ENCODE data around the gene MATN1. TPM values are rescaled to one million over a fixed set of nuclear protein-coding genes. Genes with fewer than 3 reads are reported as not detected.

Gene MATN1
- total RNA-seq, 1 experiment from 2014 or later, result 0.24 TPM

DNA sequence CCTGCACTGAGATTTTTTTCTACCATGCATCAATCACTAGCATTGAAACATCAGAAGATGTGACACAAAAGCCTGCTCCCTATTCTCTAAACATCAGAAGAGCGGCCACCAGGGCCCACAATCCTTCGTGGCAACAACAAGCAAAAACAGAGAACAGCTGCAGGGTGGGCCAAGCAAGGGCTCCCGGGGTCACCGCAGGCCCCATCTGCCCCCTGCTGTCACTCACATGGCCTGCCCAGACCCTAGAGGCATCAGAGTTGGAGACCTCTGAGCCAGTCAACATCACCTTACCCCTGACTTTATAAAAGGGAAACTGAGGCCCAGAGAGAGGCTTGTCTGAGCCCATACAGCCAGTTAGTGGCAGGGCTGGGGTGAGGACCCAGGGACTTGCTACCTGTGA lies 32.4 kb upstream of the MATN1 start (continued):
- TF ChIP-seq, protein P1, sequence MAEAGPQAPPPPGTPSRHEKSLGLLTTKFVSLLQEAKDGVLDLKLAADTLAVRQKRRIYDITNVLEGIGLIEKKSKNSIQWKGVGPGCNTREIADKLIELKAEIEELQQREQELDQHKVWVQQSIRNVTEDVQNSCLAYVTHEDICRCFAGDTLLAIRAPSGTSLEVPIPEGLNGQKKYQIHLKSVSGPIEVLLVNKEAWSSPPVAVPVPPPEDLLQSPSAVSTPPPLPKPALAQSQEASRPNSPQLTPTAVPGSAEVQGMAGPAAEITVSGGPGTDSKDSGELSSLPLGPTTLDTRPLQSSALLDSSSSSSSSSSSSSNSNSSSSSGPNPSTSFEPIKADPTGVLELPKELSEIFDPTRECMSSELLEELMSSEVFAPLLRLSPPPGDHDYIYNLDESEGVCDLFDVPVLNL (CRISPR knock-in tag; IDR thresholded peaks at IDR 0.05; ENCODE audit: borderline replicate concordance, low read depth), result no peak

DNA sequence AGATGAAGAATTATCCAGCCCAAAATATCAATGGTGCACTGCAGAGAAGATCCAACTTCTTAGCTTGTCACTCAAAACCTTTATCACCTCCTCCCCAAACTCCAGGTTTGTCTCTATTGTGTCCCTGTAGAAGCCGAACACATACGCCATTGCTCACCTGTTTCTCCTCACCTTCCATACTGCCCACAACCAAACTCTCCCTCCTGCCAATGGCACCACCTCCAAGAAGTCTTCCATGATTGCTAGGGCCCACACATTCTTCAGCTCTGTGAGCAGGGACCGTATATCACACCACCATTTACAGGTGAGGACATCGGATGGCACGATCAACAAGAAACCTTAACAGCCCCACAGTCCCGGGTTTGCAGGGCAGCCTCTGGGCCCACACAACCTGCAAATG lies 31.9 kb upstream of the MATN1 start:
- Mint-ChIP-seq H3K27ac (no peak overlapping the region), H3K27me3 (ENCODE audit: low read depth) (no peaks in the 10 kb centered on the region), H3K4me3 (no peak overlapping the region), H3K4me1 (peaks cover 21% of the 10 kb centered on the region), H3K36me3 (no peaks in the 10 kb centered on the region), H3K9me3 (0 out of 2 replicates have a peak, but pooled peaks cover 4% of the 10 kb centered on the region)
- ChIA-PET POLR2A (no interaction called here), CTCF (interaction anchor here (0.8 to 1.3 kb wide), 2 partner anchors 25 to 47 kb away, joined by 3 to 4 read pairs; no protein-coding TSS in a partner anchor)
- ATAC-seq, result no peak
- DNase-seq (ENCODE audit: low spot score), result no peak
- no peak for TF ChIP-seq ZNF423 (CRISPR knock-in tag; IDR thresholded peaks at IDR 0.05)
- no peak for TF ChIP-seq MYBL2 (CRISPR knock-in tag; IDR thresholded peaks at IDR 0.05)
- TF ChIP-seq, protein P2, sequence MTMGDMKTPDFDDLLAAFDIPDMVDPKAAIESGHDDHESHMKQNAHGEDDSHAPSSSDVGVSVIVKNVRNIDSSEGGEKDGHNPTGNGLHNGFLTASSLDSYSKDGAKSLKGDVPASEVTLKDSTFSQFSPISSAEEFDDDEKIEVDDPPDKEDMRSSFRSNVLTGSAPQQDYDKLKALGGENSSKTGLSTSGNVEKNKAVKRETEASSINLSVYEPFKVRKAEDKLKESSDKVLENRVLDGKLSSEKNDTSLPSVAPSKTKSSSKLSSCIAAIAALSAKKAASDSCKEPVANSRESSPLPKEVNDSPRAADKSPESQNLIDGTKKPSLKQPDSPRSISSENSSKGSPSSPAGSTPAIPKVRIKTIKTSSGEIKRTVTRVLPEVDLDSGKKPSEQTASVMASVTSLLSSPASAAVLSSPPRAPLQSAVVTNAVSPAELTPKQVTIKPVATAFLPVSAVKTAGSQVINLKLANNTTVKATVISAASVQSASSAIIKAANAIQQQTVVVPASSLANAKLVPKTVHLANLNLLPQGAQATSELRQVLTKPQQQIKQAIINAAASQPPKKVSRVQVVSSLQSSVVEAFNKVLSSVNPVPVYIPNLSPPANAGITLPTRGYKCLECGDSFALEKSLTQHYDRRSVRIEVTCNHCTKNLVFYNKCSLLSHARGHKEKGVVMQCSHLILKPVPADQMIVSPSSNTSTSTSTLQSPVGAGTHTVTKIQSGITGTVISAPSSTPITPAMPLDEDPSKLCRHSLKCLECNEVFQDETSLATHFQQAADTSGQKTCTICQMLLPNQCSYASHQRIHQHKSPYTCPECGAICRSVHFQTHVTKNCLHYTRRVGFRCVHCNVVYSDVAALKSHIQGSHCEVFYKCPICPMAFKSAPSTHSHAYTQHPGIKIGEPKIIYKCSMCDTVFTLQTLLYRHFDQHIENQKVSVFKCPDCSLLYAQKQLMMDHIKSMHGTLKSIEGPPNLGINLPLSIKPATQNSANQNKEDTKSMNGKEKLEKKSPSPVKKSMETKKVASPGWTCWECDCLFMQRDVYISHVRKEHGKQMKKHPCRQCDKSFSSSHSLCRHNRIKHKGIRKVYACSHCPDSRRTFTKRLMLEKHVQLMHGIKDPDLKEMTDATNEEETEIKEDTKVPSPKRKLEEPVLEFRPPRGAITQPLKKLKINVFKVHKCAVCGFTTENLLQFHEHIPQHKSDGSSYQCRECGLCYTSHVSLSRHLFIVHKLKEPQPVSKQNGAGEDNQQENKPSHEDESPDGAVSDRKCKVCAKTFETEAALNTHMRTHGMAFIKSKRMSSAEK (CRISPR knock-in tag; IDR thresholded peaks at IDR 0.05; ENCODE audit: borderline replicate concordance), result no peak
- TF ChIP-seq ATF1 (CRISPR knock-in tag; IDR thresholded peaks at IDR 0.05), result no peak
- no peak for TF ChIP-seq ZNF263 (CRISPR knock-in tag; IDR thresholded peaks at IDR 0.05; ENCODE audit: low read depth)
- TF ChIP-seq, protein P3, sequence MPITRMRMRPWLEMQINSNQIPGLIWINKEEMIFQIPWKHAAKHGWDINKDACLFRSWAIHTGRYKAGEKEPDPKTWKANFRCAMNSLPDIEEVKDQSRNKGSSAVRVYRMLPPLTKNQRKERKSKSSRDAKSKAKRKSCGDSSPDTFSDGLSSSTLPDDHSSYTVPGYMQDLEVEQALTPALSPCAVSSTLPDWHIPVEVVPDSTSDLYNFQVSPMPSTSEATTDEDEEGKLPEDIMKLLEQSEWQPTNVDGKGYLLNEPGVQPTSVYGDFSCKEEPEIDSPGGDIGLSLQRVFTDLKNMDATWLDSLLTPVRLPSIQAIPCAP (CRISPR knock-in tag; IDR thresholded peaks at IDR 0.05), result no peak
- no peak for TF ChIP-seq ZNF671 (CRISPR knock-in tag; IDR thresholded peaks at IDR 0.05)
- no peak for TF ChIP-seq ZNF219 (CRISPR knock-in tag; IDR thresholded peaks at IDR 0.05; ENCODE audit: borderline replicate concordance)
- TF ChIP-seq, protein P4, sequence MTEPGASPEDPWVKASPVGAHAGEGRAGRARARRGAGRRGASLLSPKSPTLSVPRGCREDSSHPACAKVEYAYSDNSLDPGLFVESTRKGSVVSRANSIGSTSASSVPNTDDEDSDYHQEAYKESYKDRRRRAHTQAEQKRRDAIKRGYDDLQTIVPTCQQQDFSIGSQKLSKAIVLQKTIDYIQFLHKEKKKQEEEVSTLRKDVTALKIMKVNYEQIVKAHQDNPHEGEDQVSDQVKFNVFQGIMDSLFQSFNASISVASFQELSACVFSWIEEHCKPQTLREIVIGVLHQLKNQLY (CRISPR knock-in tag; IDR thresholded peaks at IDR 0.05), result no peak
- TF ChIP-seq HMGA2 (CRISPR knock-in tag; IDR thresholded peaks at IDR 0.05), result no peak
- TF ChIP-seq IRF2 (CRISPR knock-in tag; IDR thresholded peaks at IDR 0.05; ENCODE audit: borderline replicate concordance, low read depth), result no peak
- TF ChIP-seq ZNF232 (CRISPR knock-in tag; IDR thresholded peaks at IDR 0.05), result no peak
- no peak for TF ChIP-seq TEAD4 (CRISPR knock-in tag; IDR thresholded peaks at IDR 0.05)
- TF ChIP-seq ZNF138 (CRISPR knock-in tag; conservative IDR thresholded peaks at IDR 0.05), result no peak
- TF ChIP-seq, protein P5, sequence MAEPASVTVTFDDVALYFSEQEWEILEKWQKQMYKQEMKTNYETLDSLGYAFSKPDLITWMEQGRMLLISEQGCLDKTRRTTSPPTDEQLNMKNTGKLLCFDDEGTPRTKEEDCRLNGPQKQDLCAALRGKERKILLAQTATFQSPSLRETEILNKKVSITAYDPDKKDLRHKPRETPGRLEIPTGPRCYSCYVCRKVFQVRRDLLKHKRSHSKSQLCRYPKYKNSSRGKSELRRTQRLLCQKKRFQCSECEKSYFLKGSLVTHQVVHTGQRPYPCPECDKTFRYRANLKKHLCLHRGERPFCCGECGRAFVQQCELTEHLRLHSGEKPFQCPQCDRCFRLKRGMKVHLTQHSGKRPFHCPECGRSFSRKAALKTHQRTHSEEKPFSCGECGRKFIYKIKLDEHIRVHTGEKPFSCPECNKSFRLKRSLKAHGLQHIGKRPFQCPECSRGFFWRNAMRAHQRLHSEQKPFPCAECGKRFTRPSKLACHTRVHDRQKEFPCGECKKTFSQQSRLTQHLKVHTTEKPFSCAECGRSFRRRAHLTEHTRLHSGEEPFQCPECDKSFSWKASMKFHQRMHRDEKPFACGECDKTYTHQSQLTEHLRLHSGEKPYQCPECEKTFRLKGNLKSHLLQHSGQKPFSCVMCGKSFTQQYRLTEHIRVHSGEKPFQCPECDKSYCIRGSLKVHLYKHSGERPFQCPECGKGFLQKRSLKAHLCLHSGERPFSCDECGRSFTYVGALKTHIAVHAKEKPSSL (CRISPR knock-in tag; conservative IDR thresholded peaks at IDR 0.05), result no peak
- no peak for TF ChIP-seq ETV6 (CRISPR knock-in tag; IDR thresholded peaks at IDR 0.05)
- TF ChIP-seq, protein P6, sequence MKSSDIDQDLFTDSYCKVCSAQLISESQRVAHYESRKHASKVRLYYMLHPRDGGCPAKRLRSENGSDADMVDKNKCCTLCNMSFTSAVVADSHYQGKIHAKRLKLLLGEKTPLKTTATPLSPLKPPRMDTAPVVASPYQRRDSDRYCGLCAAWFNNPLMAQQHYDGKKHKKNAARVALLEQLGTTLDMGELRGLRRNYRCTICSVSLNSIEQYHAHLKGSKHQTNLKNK (CRISPR knock-in tag; IDR thresholded peaks at IDR 0.05), result no peak
- TF ChIP-seq, protein P7, sequence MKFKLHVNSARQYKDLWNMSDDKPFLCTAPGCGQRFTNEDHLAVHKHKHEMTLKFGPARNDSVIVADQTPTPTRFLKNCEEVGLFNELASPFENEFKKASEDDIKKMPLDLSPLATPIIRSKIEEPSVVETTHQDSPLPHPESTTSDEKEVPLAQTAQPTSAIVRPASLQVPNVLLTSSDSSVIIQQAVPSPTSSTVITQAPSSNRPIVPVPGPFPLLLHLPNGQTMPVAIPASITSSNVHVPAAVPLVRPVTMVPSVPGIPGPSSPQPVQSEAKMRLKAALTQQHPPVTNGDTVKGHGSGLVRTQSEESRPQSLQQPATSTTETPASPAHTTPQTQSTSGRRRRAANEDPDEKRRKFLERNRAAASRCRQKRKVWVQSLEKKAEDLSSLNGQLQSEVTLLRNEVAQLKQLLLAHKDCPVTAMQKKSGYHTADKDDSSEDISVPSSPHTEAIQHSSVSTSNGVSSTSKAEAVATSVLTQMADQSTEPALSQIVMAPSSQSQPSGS (CRISPR knock-in tag; IDR thresholded peaks at IDR 0.05; ENCODE audit: borderline replicate concordance, low read depth), result no peak

Data from WTC11 (cell line).